ENCODE data around the gene MS4A10. TPM values are rescaled to one million over a fixed set of nuclear protein-coding genes. Genes with fewer than 3 reads are reported as not detected.

Gene MS4A10
- total and polyA plus RNA-seq, 10 of the 15 experiments (the other 5 are each of a cell fraction or from before 2014, with no cell fraction given), result not detected

GRCh38 chr11:60786811-60787567 lies 1.9 kb downstream of the MS4A10 start:
- no peak overlapping the region for H3K4me2 ChIP-seq (ENCODE audit: control insufficient read depth, insufficient read depth)
- 0 out of 2 replicates have a peak, but pooled peaks cover 1% of the 10 kb centered on the region for H3K4me1 ChIP-seq (ENCODE audit: control insufficient read depth, insufficient read depth, low read length)
- in situ Hi-C loops (cut with MboI), result no loop called here
- ChIA-PET CTCF (interaction anchor here (4.2 kb wide), 1 partner anchor 12 kb away, joined by 21 read pairs; no protein-coding TSS in a partner anchor), RAD21 (ENCODE audit: unreplicated experiment) (interaction anchor here (0.6 to 1.5 kb wide), 2 partner anchors 35 to 112 kb away, joined by 3 to 4 read pairs; no protein-coding TSS in a partner anchor), SMC1A (ENCODE audit: uncharacterized antibody, unreplicated experiment) (interaction anchor here (1.1 to 1.8 kb wide), 2 partner anchors 11 to 85 kb away, joined by 3 to 4 read pairs; no protein-coding TSS in a partner anchor), POLR2A (no interaction called here)
- no peaks in the 10 kb centered on the region for H3K36me3 ChIP-seq (ENCODE audit: control insufficient read depth in 2 of 2, insufficient read depth in 2 of 2, low read length in 1 of 2)
- TF ChIP-seq ZNF217 (IDR thresholded peaks at IDR 0.05), result no peak
- TF ChIP-seq POLR2A (IDR thresholded peaks at IDR 0.05; ENCODE audit: low read depth, low read length), result no peak
- TF ChIP-seq SRF (IDR thresholded peaks at IDR 0.05; ENCODE audit: low read depth in 2 of 2, low read length in 2 of 2), result no peak
- no peak for TF ChIP-seq ZSCAN29 (IDR thresholded peaks at IDR 0.05)
- no peak for TF ChIP-seq STAT3 (IDR thresholded peaks at IDR 0.05; ENCODE audit: low read depth, low read length)
- no peak for TF ChIP-seq ZBTB33 (IDR thresholded peaks at IDR 0.05)
- TF ChIP-seq EP300 (IDR thresholded peaks at IDR 0.05; ENCODE audit: borderline replicate concordance in 1 of 2, control insufficient read depth in 1 of 2, low read depth in 2 of 2, low read length in 2 of 2), result no peak
- no peak for TF ChIP-seq CBX3 (IDR thresholded peaks at IDR 0.05; ENCODE audit: borderline replicate concordance, low read depth)
- TF ChIP-seq CREB1 (IDR thresholded peaks at IDR 0.05; ENCODE audit: low read depth), result no peak
- no peak for TF ChIP-seq BACH1 (IDR thresholded peaks at IDR 0.05; ENCODE audit: borderline replicate concordance)
- TF ChIP-seq MEF2B (IDR thresholded peaks at IDR 0.05; ENCODE audit: partially characterized antibody, poor library complexity, severe bottlenecking), result no peak
- no peak for TF ChIP-seq WRNIP1 (IDR thresholded peaks at IDR 0.05; ENCODE audit: borderline replicate concordance, low read depth, low read length)
- TF ChIP-seq, protein P1, sequence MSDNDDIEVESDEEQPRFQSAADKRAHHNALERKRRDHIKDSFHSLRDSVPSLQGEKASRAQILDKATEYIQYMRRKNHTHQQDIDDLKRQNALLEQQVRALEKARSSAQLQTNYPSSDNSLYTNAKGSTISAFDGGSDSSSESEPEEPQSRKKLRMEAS (IDR thresholded peaks at IDR 0.05; ENCODE audit: low read depth, low read length), result no peak
- TF ChIP-seq TCF7 (IDR thresholded peaks at IDR 0.05; ENCODE audit: borderline replicate concordance), result no peak
- TF ChIP-seq, protein P2, sequence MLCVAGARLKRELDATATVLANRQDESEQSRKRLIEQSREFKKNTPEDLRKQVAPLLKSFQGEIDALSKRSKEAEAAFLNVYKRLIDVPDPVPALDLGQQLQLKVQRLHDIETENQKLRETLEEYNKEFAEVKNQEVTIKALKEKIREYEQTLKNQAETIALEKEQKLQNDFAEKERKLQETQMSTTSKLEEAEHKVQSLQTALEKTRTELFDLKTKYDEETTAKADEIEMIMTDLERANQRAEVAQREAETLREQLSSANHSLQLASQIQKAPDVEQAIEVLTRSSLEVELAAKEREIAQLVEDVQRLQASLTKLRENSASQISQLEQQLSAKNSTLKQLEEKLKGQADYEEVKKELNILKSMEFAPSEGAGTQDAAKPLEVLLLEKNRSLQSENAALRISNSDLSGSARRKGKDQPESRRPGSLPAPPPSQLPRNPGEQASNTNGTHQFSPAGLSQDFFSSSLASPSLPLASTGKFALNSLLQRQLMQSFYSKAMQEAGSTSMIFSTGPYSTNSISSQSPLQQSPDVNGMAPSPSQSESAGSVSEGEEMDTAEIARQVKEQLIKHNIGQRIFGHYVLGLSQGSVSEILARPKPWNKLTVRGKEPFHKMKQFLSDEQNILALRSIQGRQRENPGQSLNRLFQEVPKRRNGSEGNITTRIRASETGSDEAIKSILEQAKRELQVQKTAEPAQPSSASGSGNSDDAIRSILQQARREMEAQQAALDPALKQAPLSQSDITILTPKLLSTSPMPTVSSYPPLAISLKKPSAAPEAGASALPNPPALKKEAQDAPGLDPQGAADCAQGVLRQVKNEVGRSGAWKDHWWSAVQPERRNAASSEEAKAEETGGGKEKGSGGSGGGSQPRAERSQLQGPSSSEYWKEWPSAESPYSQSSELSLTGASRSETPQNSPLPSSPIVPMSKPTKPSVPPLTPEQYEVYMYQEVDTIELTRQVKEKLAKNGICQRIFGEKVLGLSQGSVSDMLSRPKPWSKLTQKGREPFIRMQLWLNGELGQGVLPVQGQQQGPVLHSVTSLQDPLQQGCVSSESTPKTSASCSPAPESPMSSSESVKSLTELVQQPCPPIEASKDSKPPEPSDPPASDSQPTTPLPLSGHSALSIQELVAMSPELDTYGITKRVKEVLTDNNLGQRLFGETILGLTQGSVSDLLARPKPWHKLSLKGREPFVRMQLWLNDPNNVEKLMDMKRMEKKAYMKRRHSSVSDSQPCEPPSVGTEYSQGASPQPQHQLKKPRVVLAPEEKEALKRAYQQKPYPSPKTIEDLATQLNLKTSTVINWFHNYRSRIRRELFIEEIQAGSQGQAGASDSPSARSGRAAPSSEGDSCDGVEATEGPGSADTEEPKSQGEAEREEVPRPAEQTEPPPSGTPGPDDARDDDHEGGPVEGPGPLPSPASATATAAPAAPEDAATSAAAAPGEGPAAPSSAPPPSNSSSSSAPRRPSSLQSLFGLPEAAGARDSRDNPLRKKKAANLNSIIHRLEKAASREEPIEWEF (IDR thresholded peaks at IDR 0.05; ENCODE audit: insufficient replicate concordance, low read depth, low read length), result no peak
- H3K9ac ChIP-seq (ENCODE audit: control insufficient read depth, insufficient read depth, low read length), result no peak overlapping the region
- H4K20me1 ChIP-seq (ENCODE audit: control insufficient read depth, insufficient read depth), result no peaks in the 10 kb centered on the region
- ATAC-seq (no peak), DNase-seq (ENCODE audit: low read depth, low spot score) (no peak), FAIRE-seq (no peak)
- no peaks in the 10 kb centered on the region for H3K79me2 ChIP-seq (ENCODE audit: control insufficient read depth, insufficient read depth, low read length)
- H3K9me3 ChIP-seq (replicated peaks; ENCODE audit: control insufficient read depth, insufficient read depth, low read length), result no peaks in the 10 kb centered on the region; the same call in 2 of the 3 replicates
- H3K27me3 ChIP-seq (replicated peaks in 1 of 2; ENCODE audit: control insufficient read depth in 2 of 2, insufficient read depth in 2 of 2, low read length in 1 of 2), result no peaks in the 10 kb centered on the region; a peak in 1 of 4 replicates
- H3K4me3 ChIP-seq, result no peak overlapping the region
- 57% methylated on average over 15 of the region's 15 CpGs for WGBS (ENCODE audit: insufficient coverage, insufficient replicate concordance, low lambda C conversion rate, missing lambda C conversion rate)
- no peak overlapping the region for H2AFZ ChIP-seq (ENCODE audit: control insufficient read depth, low read depth, low read length)
- intact Hi-C loops (cut with micrococcal nuclease; ENCODE audit: unreplicated experiment), result no loop called here
- BruUV-seq (replicated peaks), result no TSS peak
- no peak overlapping the region for H3K27ac ChIP-seq (ENCODE audit: control insufficient read depth, insufficient read depth)
